HG03342 (cell line): ENCODE results near the gene LRRC8B.

Source experiments
- ATAC-seq: cut with Tn5 transposase; IDR thresholded peaks from one replicate; pipeline ENCODE4 v1.9.1; 2021; ENCODE audit warnings: mild to moderate bottlenecking, moderate library complexity; ENCODE audit not compliant: unreplicated experiment

The LRRC8B gene

GRCh38 chr1:89546082-89546889 is 21.7 kb downstream of the LRRC8B start:
- no peak for ATAC-seq

- ATAC-seq: no peak
These were observed 22.4 kb downstream of the LRRC8B start for GRCh38 chr1:89546934-89547562.

GRCh38 chr1:89547563-89548116 is 23.0 kb downstream of the LRRC8B start:
- ATAC-seq: no peak

DNA sequence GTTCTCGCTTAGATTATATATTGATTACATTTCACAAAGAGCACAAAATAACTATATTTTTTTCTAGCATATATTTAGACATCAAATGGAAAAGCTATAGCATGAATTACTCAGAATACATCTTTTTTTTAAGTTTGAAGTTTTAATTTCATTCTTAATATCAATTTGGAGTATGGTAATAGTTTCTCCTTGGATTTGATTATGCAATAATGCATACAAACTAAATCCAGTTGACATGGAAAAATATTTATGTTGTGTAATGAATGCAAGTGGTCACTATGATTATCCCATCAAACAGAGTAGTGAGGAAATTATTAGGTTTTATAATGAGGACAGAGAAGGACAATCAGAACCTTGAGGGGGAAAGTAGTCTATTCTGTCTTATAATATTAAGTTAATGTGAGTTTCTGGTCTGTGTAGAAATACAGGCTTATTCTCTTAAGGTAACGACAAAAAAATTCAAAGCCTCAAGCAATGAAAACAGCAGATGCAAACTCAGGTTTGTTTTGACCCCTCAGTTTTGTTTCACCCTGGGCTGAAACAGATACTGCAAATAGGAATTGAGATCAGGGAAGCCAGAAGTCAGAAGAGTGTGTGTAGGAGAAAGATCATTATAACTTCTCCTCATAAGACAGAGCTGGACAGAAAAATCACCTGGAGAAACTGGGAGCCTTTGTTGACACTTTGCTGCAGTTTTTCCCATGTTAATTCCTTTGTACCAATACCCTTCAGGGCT is 23.7 kb downstream of the LRRC8B start:
- peak; percentile 36 for ATAC-seq

DNA sequence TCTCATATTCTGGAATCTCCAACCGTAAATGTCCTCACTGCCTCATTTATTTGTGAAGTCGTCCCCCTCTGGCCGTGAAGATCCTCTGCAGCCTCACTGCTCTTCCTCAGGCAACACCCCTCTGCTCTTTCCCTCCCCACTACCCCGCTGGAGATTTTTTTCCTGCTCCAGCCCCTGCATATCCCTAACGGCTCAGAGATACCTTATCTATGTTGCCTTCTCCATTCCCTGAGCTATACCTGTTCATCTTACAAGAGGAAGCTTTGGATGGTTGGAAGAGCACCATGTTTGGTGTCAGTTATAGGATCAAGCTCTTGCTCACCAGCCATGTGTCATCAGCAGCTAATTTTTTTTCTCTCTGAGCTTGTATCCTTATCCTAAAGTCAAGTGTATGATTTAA is 26.4 kb downstream of the LRRC8B start:
- no peak for ATAC-seq

DNA sequence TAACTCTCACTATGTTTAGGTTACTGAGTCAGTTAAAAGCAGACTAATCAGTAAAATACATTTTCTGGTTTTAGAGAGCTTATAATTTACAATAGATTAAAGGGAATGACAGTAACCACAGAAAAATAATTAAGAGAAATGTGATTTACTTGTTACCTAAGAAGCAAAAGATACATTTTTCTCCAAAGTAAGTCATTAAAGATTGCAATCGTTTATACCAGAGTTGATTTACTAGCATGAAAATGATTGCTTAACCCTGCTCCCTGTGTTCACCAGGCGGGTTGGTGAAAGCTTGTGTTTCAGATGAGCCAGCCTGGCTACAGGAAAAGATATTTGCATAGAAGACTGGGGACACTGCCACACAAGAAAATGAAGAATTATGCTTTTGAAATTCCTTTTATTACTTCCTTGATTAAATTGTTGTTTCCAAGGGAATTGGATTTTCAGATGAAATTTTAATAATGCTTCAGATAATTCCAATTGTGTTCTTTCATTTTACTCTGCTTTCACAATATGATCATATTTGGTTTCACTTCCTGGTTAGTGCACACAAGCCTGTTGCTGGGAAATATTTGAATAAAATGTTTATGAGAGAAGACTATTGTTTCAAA is 27.9 kb downstream of the LRRC8B start:
- ATAC-seq: peak; percentile 80

DNA sequence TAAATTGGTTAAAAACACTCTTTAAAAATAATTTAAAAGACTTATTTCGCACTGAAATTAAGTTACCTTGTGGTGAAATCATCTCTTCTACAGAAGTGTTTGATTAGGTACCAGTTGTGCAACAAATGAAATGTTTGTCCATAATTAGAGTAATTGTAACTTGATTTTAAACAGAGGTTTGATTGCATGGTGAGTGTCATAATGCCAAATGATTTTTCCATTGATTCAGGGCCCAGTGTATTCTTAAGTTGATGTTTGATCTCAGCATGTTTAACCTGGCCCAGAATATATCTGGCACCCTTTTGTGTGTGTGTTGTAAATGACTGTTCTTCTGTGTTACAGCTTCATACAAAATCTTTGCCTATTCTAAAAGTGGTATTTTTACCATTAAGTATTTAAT is 28.5 kb downstream of the LRRC8B start:
- ATAC-seq: no peak

GRCh38 chr1:89555550-89555949 is 30.9 kb downstream of the LRRC8B start:
- ATAC-seq: no peak

- ATAC-seq: no peak
These were observed 32.3 kb downstream of the LRRC8B start for GRCh38 chr1:89556726-89557444.

DNA sequence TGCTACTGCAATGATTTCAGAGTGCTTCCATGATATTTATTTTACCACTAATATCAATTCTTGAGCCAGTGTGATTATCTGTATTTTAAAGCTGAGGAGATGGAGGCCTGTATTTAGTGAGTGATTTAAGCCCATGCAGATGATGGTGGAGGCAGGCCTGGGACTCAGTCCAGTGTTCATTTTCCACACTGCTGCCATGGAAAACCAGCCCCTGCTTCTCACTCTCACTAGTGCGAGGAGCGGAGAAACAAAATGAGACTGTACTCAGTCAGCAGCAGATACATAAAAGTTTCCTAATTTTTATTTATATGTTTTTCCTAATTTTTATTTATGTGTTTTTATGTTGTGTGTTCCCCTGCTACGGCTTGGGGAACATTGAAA is 32.8 kb downstream of the LRRC8B start:
- ATAC-seq: no peak

DNA sequence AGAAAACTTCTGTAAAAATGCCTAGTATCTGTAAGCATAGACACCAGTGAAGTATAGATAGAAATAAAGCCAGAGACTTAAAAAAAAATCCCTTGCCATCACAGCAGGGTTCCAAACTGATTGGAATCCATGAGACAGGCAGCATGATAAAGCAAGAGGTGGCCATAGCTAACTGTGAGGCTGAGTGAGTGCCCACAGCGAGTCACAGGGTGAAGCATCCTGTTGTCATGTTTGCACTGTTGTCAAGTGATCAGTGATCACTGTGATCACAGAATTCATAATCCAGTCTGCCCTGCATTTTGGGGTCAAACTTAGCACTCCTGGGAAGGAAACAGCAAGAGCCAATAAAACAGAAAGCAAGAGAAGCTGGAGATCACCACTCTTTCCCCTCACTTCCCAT is 33.3 kb downstream of the LRRC8B start:
- ATAC-seq: no peak

DNA sequence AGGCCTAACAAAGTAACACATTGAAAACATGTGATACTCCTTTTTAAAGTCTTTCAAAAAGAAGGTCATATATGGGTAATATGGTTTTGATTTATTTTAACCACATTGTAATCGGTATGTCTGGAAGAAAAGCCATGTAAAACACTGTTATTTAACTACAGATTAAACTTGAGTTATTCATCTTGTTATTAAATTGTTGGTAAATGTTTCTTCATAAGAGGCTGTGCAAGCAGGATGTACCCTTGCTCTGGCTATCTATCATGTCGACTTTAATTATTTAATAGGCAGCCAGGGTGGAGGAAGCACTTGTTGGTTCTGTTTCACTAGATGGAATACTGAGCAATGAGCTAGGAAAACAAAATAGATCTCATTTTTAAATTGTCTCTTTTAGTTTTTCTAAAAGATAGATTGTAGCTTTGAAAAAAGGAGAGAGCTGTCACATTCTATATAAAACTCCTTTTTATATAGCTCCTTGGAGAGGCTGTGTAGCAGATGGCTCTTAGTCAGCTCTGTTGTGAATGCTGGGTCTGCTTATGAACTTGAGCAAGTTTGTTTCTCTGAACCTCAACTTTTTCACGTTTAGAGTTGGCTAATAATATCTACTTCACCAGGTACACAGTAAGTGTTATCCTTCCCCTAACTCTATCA is 39.5 kb downstream of the LRRC8B start:
- no peak for ATAC-seq

DNA sequence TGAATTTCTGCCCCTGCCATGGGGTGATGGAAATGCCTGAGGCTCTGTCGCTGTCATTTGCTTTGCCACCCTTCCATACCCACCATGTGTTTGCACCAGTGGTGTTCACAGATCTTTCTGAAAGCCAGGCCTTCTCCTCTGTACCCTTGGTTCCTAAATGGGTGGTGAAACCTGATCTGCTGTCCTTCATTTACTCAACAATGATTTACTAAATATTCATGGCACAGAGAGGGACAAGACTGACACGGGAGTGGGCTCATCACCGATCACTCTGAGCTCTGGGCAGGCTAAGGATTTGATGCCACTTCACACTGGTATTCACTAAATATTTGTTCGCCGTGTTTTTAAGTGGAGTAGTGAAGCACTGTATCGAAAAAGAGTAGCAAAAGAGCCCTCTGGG is 40.9 kb downstream of the LRRC8B start:
- no peak for ATAC-seq

GRCh38 chr1:89566761-89567174 is 42.1 kb downstream of the LRRC8B start:
- ATAC-seq: no peak

DNA sequence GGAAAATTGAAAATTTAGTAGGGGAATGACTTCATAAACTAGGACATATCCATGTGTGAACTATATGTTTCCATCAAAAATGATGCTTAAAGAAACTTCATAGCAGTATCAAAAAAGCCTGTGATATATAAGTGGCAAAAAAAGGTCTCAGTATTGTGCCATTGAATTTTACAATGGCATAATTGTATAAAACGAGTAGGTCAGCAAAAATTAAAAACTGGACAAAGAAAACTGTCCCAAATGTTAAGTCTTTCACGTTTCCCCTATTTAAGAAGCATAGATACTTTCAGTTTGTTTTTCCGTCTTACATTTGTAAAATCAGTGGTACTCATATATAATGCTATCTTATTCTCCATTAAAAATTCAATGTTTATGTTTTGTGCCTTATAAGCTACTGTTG is 43.2 kb downstream of the LRRC8B start:
- no peak for ATAC-seq

DNA sequence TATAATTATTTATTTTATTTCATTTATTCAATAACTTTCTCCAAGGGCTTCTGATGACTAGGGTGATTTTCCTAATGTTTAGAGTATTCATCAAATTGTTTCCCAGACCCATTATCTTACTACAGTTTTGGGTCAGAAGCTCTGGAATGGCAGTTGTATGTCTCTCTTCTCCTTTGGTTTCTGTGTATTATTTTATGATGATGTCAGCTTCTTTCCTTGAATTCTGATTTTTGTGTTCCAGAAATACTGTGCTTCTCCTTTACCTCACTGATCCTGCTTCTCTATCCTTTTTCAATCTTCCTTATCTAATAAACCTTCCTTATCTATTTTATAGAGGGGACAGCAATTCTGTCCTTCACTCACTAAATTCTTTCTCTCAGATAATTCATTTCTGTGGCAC is 48.8 kb downstream of the LRRC8B start:
- ATAC-seq: no peak

DNA sequence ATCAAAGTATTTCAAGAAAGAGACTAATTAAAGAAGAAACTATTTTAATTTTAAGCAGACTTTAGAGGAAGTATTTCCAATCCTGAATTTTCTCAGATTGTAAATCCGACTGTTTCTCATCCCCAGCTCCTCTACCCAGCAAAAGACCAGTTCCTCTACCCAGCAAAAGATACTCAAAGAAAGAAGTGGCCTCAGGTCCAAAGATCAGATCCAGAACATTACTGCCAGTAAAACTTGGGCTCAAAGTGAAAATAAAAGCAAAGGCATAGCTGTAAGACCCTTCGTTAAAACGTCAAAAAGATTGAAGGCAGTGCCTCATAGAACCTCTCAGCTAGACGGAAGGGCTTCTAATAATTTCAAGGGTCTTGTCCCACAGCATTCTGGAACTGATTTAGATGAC is 50.0 kb downstream of the LRRC8B start:
- no peak for ATAC-seq

DNA sequence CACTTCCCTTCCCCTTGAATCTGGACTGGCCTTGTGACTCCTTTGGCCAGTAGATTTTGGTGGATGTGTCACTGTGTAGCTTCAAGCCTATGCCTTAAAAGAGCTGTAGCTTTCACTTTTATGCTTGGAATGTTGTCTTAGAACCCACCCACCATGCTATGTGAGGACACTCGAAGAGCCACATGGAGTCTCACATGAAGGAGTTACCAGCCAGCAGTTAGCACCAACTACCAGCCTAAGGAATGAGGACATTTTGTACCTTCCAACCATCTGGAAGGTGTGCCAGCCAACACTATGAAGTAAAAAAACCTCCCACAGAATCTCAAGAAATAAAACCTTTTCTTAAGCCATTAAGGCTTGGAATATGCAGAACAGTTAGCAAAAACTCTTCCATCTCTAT is 50.6 kb downstream of the LRRC8B start:
- ATAC-seq: no peak

GRCh38 chr1:89576013-89576412 is 51.4 kb downstream of the LRRC8B start:
- no peak for ATAC-seq

DNA sequence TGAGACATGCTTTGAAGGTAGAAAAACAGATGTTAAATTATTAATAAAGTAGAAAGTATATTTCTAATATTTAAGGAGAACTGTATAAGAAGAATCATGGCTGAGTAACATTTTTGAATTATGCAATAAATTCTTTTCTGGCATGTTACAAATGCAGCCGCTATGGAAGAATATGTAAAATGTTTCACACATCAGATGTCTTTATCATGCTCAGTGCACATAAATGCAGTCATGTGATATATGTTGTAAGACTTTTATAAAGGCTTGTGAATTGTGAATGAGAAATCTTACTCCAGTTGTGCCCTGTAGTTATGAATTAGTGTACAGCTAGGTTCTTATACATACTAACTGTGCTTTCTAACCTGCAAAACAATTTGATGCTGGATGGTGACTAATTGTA is 53.5 kb downstream of the LRRC8B start:
- ATAC-seq: no peak
